ENCODE data around the gene PTPRK. TPM values are rescaled to one million over a fixed set of nuclear protein-coding genes. Genes with fewer than 3 reads are reported as not detected.

Gene PTPRK
- total and polyA plus RNA-seq, 9 of the 15 experiments (the other 6 are each of a cell fraction or from before 2014, with no cell fraction given) = 0.04 to 0.51 TPM; not detected in 7

DNA sequence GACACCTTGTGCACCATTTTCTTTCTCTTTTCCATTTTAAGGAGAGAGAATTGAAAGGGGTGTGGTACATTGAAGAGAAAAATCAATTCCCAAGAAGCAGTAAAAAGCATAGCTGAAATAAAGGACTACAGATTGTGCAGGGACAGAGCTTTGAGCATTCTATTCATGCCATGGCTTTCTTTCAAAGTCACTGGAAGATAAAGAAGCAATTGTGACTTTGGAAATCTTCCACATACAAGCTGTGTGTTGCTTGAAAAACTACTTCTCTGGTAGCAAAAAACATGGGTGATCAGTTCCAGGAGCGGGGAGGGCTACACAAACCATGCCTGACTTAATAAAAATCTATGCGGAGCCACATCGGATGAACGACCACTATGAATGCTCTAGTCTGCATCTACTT lies 389.4 kb downstream of the PTPRK start (continued):
- TF ChIP-seq HMGN3 (IDR thresholded peaks at IDR 0.05; ENCODE audit: borderline replicate concordance, extremely low read depth, insufficient read length, low read depth, low read length) (no peak), CGGBP1 (CRISPR knock-in tag; IDR thresholded peaks at IDR 0.05) (no peak), THRB (CRISPR knock-in tag; conservative IDR thresholded peaks at IDR 0.05) (no peak), POLR3A (IDR thresholded peaks at IDR 0.05; ENCODE audit: borderline replicate concordance, extremely low read depth, insufficient read depth, insufficient read length) (no peak), RBBP5 (IDR thresholded peaks at IDR 0.05; ENCODE audit: borderline replicate concordance, insufficient read depth, low read length, poor library complexity, severe bottlenecking) (no peak), TCF3 (CRISPR knock-in tag; IDR thresholded peaks at IDR 0.05) (no peak)

- intact Hi-C loops (cut with micrococcal nuclease) (no loop called here), in situ Hi-C loops (cut with MboI) (no loop called here)
- no peaks in the 10 kb centered on the region for H3K4me1 ChIP-seq (replicated peaks in 1 of 2; ENCODE audit: control insufficient read depth in 2 of 2, insufficient read depth in 2 of 2, low read length in 2 of 2)
- no peak overlapping the region for H3K4me3 ChIP-seq
- no peaks in the 10 kb centered on the region for H3K9me1 ChIP-seq (ENCODE audit: control insufficient read depth, insufficient read depth, low read length)
- no TSS peak for BruUV-seq (replicated peaks)
- POLR2A ChIA-PET = no interaction called here
- no peak overlapping the region for H3K4me2 ChIP-seq (ENCODE audit: insufficient read depth, low read length)
- no peaks in the 10 kb centered on the region for H3K27me3 ChIP-seq (ENCODE audit: control insufficient read depth in 2 of 2, insufficient read depth in 2 of 2, low read length in 2 of 2)
- no peak overlapping the region for H3K9ac ChIP-seq (ENCODE audit: insufficient read depth in 1 of 2, low read depth in 2 of 2, low read length in 2 of 2)
- DNase-seq (ENCODE audit: extremely low read depth in 1 of 4, low spot score in 3 of 4) (no peak), FAIRE-seq (no peak), ATAC-seq (no peak)
- TF ChIP-seq PTBP1 (IDR thresholded peaks at IDR 0.05; ENCODE audit: low read depth, low read length) (no peak), NFXL1 (CRISPR knock-in tag; IDR thresholded peaks at IDR 0.05) (no peak), ZC3H11A (IDR thresholded peaks at IDR 0.05; ENCODE audit: low read depth, low read length) (no peak), ZNF764 (CRISPR knock-in tag; IDR thresholded peaks at IDR 0.05; ENCODE audit: low read depth) (no peak), SMAD2 (IDR thresholded peaks at IDR 0.05; ENCODE audit: low read depth, low read length) (no peak), THRAP3 (IDR thresholded peaks at IDR 0.05; ENCODE audit: borderline replicate concordance) (no peak), PHB2 (IDR thresholded peaks at IDR 0.05; ENCODE audit: low read depth) (no peak), ZBTB17 (CRISPR knock-in tag; IDR thresholded peaks at IDR 0.05) (no peak), TAF1 (IDR thresholded peaks at IDR 0.05; ENCODE audit: control insufficient read depth, extremely low read depth, insufficient read depth, low read length, severe bottlenecking) (no peak), CHD2 (IDR thresholded peaks at IDR 0.05; ENCODE audit: low read depth, low read length) (no peak)
- H3K9me3 ChIP-seq (replicated peaks; ENCODE audit: control insufficient read depth, insufficient read depth, low read depth, low read length) = no peaks in the 10 kb centered on the region; the same call in 1 of the 2 replicates
- no peak overlapping the region for H2AFZ ChIP-seq (ENCODE audit: low read depth, low read length)
- no peaks in the 10 kb centered on the region for H3K36me3 ChIP-seq (ENCODE audit: control insufficient read depth, insufficient read depth, low read length)
- CTCF ChIA-PET (ENCODE audit: low intra/inter-chr PET ratio) = no interaction called here
- no peaks in the 10 kb centered on the region for H4K20me1 ChIP-seq (replicated peaks; ENCODE audit: control insufficient read depth, insufficient read depth, low read length)
- H3K27ac ChIP-seq (ENCODE audit: extremely low read depth, low read depth, low read length) = no peak overlapping the region
- H3K79me2 ChIP-seq (ENCODE audit: control insufficient read depth, insufficient read depth, low read length) = no peaks in the 10 kb centered on the region
Observed at GRCh38 chr6:128129679-128130078, 390.7 kb downstream of the PTPRK start.

Data from K562 (cell line).